PC-3 (cell line): Measurements from ENCODE around the gene CUL4B. TPM values are rescaled to one million over a fixed set of nuclear protein-coding genes. Genes with fewer than 3 reads are reported as not detected.

Experiments
- ATAC-seq: fragments of 200-7000 bp; cut with Tn5 transposase; 2 replicates; pipeline ENCODE4 v1.9.1; 2020; ENCODE audit warnings: mild to moderate bottlenecking, moderate library complexity
- BruUV-seq: library from RNA; stranded (reverse); fragments of 400-500 nt; replicated peaks from 2 replicates; lab custom pipeline; 2021; lab: Mats Ljungman, UMichigan
- CTCF ChIA-PET: fragments of 300-600 bp; sonication (Branson Sonifier 250); formaldehyde crosslinking; loops from one replicate; lab custom pipeline; 2022; ENCODE audit warnings: antibody characterized with exemption; lab: Charles Lee
- POLR2A ChIA-PET: fragments of 300-600 bp; sonication (Branson Sonifier 250); formaldehyde crosslinking; loops from one replicate; lab custom pipeline; 2022; ENCODE audit warnings: antibody characterized with exemption; ENCODE audit not compliant: unreplicated experiment; lab: Charles Lee
- DNase-seq: peaks from one replicate; pipeline ENCODE4 v3.0.0-alpha.2; 2015
- H2AFZ ChIP-seq: fragments of 300-600 bp; sonication (generic); 2 replicates; pipeline ENCODE4 v1.6.0; 2016; ENCODE audit warnings: antibody characterized with exemption, low read length
- H3F3A ChIP-seq: fragments of 300-600 bp; sonication (generic); one replicate; pipeline ENCODE4 v1.6.0; 2017; ENCODE audit warnings: antibody characterized with exemption, low read length, control low read depth, mild to moderate bottlenecking; ENCODE audit not compliant: unreplicated experiment
- H3K27ac ChIP-seq: fragments of 300-600 bp; sonication (generic); 2 replicates; pipeline ENCODE4 v1.5.1; 2016; ENCODE audit warnings: mild to moderate bottlenecking, low read length
- H3K27me3 ChIP-seq: fragments of 300-600 bp; sonication (generic); 2 replicates; pipeline ENCODE4 v1.6.1; 2016; ENCODE audit warnings: low read length, mixed read lengths
- H3K36me3 ChIP-seq: fragments of 300-600 bp; sonication (generic); 2 replicates; pipeline ENCODE4 v1.6.1; 2016; ENCODE audit warnings: low read depth, mixed run types, low read length, mixed read lengths
- H3K4me1 ChIP-seq: fragments of 300-600 bp; sonication (generic); 2 replicates; pipeline ENCODE4 v1.5.1; 2016; ENCODE audit warnings: low read length; ENCODE audit not compliant: insufficient read depth
- H3K4me2 ChIP-seq: fragments of 300-600 bp; sonication (generic); 2 replicates; pipeline ENCODE4 v1.6.0; 2016; ENCODE audit warnings: low read length
- H3K4me3 ChIP-seq: fragments of 300-600 bp; sonication (generic); 2 replicates; pipeline ENCODE4 v1.5.1; 2016; ENCODE audit warnings: mild to moderate bottlenecking, low read length, mixed read lengths
- H3K79me2 ChIP-seq: fragments of 300-600 bp; sonication (generic); 2 replicates; pipeline ENCODE4 v1.6.1; 2017; ENCODE audit warnings: low read length, mixed read lengths
- H3K9ac ChIP-seq: fragments of 300-600 bp; sonication (generic); 2 replicates; pipeline ENCODE4 v1.6.0; 2016; ENCODE audit warnings: mild to moderate bottlenecking, low read length
- H3K9me2 ChIP-seq: fragments of 300-600 bp; sonication (generic); replicated peaks from 2 replicates; pipeline ENCODE4 v1.6.1; 2016; ENCODE audit warnings: mixed run types, low read length, mixed read lengths
- H3K9me3 ChIP-seq: fragments of 300-600 bp; sonication (generic); 2 replicates; pipeline ENCODE4 v1.6.1; 2016; ENCODE audit warnings: low read length, mixed read lengths
- H4K20me1 ChIP-seq: fragments of 300-600 bp; sonication (generic); 2 replicates; pipeline ENCODE4 v1.6.1; 2016; ENCODE audit warnings: low read length, mixed read lengths
- CTCF ChIP-seq: fragments of 300-600 bp; sonication (generic); conservative IDR thresholded peaks from 2 replicates; pipeline ENCODE4 v1.5.1; 2017; ENCODE audit warnings: antibody characterized with exemption, low read depth, mild to moderate bottlenecking, low read length
- EZH2 ChIP-seq: fragments of 300-600 bp; sonication (generic); IDR thresholded peaks from one replicate; pipeline ENCODE4 v1.6.1; 2017; ENCODE audit warnings: antibody characterized with exemption, mild to moderate bottlenecking, low read length; ENCODE audit not compliant: unreplicated experiment
- EZH2phosphoT487 ChIP-seq: fragments of 300-600 bp; sonication (generic); IDR thresholded peaks from 2 replicates; pipeline ENCODE4 v1.6.1; 2018; ENCODE audit warnings: mild to moderate bottlenecking, antibody characterized with exemption, low read length, borderline replicate concordance
- intact Hi-C: fragments of 100-400 bp; cut with micrococcal nuclease; formaldehyde crosslinking; loops from 2 replicates; pipeline ENCODE4 v1.9.0; 2023
- total RNA-seq: library from RNA; depleted of rRNA; stranded (reverse); fragments of >200 nt; gene quantifications from 2 replicates; pipeline ENCODE4 v1.2.3, GENCODE V29; 2014

The CUL4B gene
- total RNA-seq, 1 experiment from 2014 or later: 38.1 TPM

GRCh38 chrX:120534413-120535205 is 26.2 kb downstream of the CUL4B start:
- Histone ChIP-seq H3K9me2 (no peaks in the 10 kb centered on the region), H3K4me3 (no peak overlapping the region), H3K9me3 (no peaks in the 10 kb centered on the region), H3K4me2 (no peak overlapping the region), H4K20me1 (no peaks in the 10 kb centered on the region), H3F3A (no peaks in the 10 kb centered on the region), H3K79me2 (no peaks in the 10 kb centered on the region), H3K36me3 (peaks cover 25% of the 10 kb centered on the region), H3K27me3 (no peaks in the 10 kb centered on the region), H2AFZ (no peak overlapping the region), H3K4me1 (no peaks in the 10 kb centered on the region), H3K9ac (no peak overlapping the region), H3K27ac (no peak overlapping the region)
- TF ChIP-seq EZH2phosphoT487: no peak
- TF ChIP-seq CTCF: no peak
- POLR2A ChIA-PET: no interaction called here
- ATAC-seq (no peak), DNase-seq (no peak)
- BruUV-seq: no TSS peak
- CTCF ChIA-PET: no interaction called here
- intact Hi-C loops: no loop called here

- CTCF ChIA-PET: no interaction called here
- no peak overlapping the region for H2AFZ ChIP-seq
- POLR2A ChIA-PET: no interaction called here
- BruUV-seq: no TSS peak
- no peaks in the 10 kb centered on the region for H4K20me1 ChIP-seq
- DNase-seq (peak; percentile 6), ATAC-seq (no peak)
- H3K9me3 ChIP-seq: no peaks in the 10 kb centered on the region
- H3K79me2 ChIP-seq: no peaks in the 10 kb centered on the region
- H3K27me3 ChIP-seq: no peaks in the 10 kb centered on the region
- H3K4me2 ChIP-seq: no peak overlapping the region
- TF ChIP-seq CTCF (peak; percentile 37; the same call in 1 of the 2 replicates), EZH2 (no peak)
- no peak overlapping the region for H3K4me3 ChIP-seq
- no peaks in the 10 kb centered on the region for H3F3A ChIP-seq
- no peak overlapping the region for H3K9ac ChIP-seq
- H3K27ac ChIP-seq: no peak overlapping the region
- no peaks in the 10 kb centered on the region for H3K9me2 ChIP-seq
- intact Hi-C loops: no loop called here
- H3K4me1 ChIP-seq: peaks cover 10% of the 10 kb centered on the region
- H3K36me3 ChIP-seq: peaks cover 4% of the 10 kb centered on the region; the same call in 1 of the 2 replicates
Observed at GRCh38 chrX:120522820-120523219, 37.9 kb downstream of the CUL4B start.

- no peaks in the 10 kb centered on the region for H3K27me3 ChIP-seq
- ChIA-PET POLR2A (no interaction called here), CTCF (no interaction called here)
- no peaks in the 10 kb centered on the region for H3K9me2 ChIP-seq
- H2AFZ ChIP-seq: no peak overlapping the region
- H3K79me2 ChIP-seq: no peaks in the 10 kb centered on the region
- intact Hi-C loops: no loop called here
- DNase-seq (peak; percentile 77), ATAC-seq (peak; percentile 13; the same call in 1 of the 2 replicates)
- H3K36me3 ChIP-seq: 0 out of 2 replicates have a peak, but pooled peaks cover 4% of the 10 kb centered on the region
- H3K27ac ChIP-seq: no peak overlapping the region
- H3F3A ChIP-seq: no peaks in the 10 kb centered on the region
- TF ChIP-seq EZH2phosphoT487 (no peak), EZH2 (no peak), CTCF (no peak)
- H3K4me2 ChIP-seq: no peak overlapping the region
- no peaks in the 10 kb centered on the region for H4K20me1 ChIP-seq
- H3K9me3 ChIP-seq: no peaks in the 10 kb centered on the region
- BruUV-seq: no TSS peak
- H3K4me3 ChIP-seq: no peak overlapping the region
- H3K9ac ChIP-seq: no peak overlapping the region
- peaks cover 17% of the 10 kb centered on the region for H3K4me1 ChIP-seq
Observed at GRCh38 chrX:120517936-120518335, 42.8 kb downstream of the CUL4B start.
